ENCODE data around the gene TIAM1.

Gene TIAM1

DNA sequence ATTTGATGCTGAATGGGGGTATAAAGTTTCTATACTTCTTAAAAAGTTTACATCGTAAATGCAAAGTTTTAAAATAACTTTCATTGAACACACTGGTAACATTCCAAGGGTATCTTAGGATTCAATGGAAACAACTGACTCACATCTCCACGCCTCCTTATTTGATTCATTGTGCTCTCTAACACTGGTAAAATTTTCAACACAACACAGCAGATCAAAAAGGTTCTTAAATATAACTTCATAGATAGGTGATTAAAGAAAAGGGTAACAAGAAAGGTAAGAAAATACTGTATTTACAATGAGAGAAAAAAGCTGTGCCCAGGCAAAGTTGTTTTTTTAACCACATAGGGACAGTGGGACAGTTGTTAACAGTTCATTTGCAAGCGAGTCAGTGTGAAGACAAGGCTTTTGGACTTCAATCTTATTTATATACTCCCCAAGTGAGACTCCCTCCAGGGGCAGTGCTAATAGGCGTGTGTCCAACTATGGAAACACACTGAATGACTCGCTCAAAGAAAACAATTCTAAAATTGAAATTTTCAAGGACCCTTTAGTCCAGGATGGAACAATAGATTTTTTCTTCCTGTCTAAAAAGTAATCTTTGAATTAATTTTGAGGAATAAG lies 140.5 kb downstream of the TIAM1 start:
- DNase-seq (ENCODE audit: low spot score): no peak

DNA sequence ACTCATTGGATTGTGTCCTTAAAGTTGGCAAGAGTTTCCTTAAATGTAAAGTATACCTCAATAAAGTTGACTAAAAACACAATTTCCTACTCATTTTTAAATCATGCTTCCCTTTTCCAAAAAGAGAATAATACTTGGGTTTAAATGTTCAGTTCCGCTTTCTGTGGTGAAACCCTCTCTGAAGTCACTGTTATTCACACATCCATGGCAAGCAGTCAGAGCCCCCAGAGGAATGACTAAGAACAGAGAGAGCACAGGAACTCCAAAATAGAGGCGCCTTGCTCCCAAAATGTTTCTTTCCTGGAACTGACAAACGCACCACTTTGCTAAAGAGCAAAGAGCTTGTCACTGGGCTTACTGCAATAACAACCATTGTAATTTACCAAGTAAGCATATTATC lies 142.5 kb downstream of the TIAM1 start:
- DNase-seq (ENCODE audit: low spot score): no peak

DNA sequence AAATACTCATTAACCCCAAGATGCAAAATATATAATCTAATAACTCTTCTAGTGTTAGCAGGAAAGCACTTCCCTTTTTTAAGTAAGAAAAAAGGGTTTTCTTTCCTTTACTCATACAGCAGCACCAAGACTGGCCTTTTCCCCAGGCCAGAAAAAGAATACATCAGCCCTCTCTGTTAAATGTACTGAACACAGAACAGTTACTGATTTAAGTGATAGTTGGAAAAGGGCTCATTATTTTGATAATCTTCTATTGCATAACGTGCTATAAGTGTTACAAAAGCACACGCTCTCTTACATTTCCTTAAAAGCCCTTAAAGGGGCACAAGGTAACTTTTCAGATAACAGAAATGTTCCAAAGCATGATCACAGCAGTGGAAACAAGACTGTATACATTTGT lies 142.9 kb downstream of the TIAM1 start:
- no peak for DNase-seq (ENCODE audit: low spot score)

DNA sequence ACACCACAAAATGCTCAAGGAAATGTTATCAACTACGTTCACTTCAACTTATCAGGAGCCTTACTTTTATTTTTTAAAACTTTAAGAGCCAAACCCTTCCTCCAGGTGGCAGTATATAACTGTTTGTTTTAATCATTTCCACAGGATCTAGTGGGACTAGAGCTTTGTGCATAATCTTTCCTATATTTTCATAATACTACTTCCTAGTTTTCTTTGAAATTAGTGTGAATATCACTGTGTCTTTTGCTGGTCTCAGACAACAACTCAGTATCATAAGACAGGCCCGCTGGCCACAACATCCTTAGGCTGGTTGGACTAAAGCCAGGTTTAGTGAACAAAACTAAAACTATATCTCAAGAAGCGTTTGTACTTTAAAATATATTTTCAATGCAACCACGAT lies 145.5 kb downstream of the TIAM1 start:
- peak; percentile 58 for DNase-seq (ENCODE audit: low spot score)

DNA sequence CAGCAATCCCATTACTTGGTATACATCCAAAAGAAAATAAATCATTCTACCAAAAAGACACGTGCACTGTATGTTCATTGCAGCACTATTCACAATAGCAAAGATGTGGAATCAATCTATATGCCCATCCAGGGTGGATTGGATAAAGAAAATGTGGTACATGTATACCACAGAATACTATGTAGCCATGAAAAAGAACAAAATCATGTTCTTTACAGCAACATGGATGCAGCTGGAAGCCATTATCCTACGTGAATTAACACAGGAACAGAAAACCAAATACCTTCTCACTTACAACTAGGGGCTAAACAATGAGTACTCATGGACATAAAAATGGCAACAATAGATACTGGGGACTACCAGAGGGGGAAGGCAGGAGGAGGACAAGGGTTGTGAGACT lies 147.3 kb downstream of the TIAM1 start:
- no peak for DNase-seq (ENCODE audit: low spot score)

DNA sequence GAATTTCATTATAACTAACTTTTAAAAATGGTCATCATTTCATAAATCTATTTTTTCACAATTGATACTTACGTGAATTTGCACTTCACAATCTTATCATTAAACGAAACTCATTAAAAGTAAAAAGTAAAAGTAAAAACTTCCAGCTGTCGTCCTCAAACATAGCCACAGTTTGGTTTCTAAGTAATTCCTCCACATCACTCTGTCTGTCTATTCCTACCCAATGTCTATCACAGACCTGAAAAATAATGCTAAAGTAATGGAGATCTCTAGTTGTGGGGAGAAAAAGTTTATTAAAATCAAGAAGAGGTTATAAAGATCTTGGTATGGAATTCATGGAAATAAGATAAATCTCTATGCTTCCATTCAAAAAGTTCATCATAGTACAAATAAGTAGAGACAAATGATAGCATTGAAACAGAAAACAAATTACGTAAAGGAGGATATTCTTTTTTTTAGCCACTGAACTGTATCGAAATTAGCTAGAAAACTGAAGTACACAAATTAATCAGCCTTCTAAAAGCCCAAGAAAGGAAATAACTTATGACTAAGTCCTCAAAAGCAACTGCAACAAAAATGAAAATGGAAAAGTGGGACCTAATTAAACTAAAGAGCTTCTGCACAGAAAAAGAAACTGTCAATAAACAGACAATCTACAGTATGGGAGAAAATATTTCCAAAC lies 148.6 kb downstream of the TIAM1 start:
- DNase-seq (ENCODE audit: low spot score): no peak

DNA sequence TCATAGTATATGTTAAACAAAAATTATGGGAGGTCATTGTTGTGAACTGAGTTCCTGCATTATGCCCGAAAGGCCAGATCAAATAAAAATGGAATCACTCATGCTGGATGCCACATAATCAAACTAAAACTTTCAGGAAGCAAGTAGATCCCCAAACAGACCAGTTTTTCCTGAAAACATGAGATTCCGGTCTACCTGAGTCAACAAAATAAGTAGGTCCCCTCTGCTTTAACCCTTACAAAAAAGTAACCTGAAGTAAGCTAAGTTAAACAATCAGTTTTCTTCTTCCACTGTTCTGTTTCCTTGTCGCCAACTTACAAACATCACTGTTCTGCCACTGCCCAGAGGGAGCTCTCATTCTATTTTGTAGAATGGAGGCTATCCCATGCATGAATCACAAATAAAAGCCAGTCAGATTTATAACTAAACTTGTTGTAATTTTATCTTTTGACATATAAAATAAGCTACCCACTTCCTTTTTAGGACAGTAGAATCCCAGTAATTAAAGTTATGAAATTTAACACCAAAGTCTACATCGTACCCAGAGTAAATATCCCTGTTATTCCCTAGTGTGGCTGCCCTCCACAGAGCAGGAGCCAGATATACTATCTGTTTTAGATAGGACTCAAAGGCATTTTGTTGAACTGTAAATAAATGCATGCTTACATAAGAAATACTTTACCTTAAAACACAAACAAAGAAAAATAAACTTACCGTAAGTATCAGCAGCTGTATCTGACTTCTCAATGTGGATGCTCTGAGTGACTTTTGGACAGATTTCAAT lies 149.4 kb downstream of the TIAM1 start:
- no peak for DNase-seq (ENCODE audit: low spot score)

DNA sequence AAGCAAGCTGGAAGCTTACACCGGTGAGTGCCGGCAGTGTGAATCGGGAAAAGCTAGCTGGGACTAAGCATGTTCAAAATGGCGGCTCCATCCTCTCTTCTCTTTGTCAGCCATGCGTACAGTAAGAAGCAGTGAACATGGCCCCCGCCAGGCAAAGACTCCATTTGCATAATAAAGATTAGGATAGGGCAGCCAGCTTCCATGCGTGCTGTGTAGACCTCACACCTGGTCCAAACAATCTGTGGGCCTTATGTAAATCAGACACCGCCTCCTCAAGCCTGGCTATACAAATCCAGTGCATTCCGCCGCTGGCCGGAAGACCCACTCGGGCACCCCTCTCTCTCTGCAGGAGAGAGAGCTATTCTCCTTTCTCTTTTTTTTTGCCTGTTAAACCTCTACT lies 150.3 kb downstream of the TIAM1 start:
- no peak for DNase-seq (ENCODE audit: low spot score)

DNA sequence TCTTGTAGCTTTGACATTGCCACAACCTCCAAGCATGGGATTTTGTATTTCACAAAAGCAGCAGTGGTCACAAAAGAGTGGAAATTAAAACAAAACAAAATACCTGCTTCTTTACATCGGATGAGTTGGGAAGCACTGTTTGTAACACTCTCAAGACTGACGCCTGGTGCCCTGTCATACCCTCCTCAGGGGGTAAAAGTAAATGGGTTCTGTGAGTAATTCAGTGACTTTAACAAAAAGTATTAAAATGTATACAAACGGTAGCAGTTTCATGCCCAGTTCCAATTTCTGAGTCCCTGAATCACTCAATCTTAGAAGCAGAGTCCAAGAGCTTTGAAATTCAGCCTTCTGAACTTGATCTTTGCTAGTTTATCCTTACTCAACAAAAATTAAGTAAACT lies 152.5 kb downstream of the TIAM1 start:
- DNase-seq (ENCODE audit: low spot score): no peak

DNA sequence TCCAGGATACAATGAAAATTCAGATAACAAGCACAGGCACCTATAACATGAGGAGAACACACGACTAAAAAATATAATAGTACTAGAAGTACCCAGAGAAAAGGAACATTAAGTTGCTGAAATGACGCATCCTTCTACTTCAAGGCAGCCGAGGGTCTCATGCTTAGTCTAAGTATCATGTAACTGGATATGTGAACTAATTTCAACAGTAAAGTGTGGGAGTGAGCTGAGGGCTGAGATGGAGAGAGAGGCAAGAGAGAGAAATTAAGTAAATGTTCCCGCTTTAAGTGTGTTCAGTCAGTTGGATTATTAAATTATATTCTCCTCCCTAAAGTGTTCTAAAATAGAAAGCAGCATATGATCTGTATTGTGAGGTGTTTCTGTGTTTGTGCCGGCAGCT lies 153.5 kb downstream of the TIAM1 start:
- peak; percentile 39 for DNase-seq (ENCODE audit: low spot score)

DNA sequence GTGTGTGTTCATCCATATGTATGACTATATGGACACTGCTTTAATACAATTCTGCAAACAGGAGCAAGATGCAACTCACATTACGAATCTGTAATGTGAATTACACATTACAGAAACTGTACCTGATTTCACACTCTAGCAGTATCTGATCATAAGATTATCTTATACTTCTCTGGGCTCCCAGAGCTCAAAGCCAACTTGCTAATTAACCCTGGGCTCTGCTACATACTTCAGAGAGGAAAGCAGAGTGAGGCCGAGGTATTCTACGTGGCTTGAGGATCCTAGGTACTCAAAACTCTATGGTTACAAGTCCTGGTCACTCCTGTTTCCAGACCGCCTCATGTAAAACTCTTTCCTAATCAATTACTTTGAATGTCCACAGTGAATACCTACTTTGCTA lies 156.6 kb downstream of the TIAM1 start:
- DNase-seq (ENCODE audit: low spot score): no peak

DNA sequence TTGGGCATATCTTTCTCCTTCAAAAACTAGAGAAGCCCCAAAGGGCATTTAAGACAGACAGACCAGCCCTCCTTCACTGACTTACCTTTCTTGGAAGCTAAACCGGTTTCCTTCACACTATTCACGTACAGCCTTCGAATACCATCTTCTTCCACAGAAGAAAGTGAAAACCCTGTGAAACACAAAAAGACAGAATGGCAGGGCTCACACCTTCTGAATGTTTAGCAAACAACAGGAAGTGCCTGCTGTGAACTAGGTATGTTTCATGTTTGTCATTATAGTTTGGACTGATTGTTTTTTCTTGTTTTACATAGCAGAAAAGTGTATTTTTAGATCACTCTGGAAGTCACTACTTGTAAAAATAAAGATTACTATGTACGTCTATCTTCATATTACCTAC lies 157.1 kb downstream of the TIAM1 start:
- DNase-seq (ENCODE audit: low spot score): no peak

DNA sequence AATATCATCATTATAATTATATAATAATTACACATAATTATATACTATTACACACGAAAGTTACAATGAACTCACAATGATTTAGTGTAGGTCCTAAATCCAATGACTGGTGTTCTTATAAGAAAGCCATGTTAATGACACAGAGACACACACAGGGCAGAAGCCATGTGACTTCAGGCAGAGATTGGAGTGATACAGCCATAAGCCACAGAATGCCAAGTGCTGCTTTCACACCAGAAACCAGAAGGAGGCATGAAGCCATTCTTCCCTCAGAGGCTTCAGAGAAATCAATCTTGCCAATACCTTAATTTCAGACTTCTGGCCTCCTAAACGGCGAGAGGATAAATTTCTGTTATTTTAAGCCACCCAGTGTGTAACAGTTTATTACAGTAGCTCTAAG lies 158.4 kb downstream of the TIAM1 start:
- no peak for DNase-seq (ENCODE audit: low spot score)

DNA sequence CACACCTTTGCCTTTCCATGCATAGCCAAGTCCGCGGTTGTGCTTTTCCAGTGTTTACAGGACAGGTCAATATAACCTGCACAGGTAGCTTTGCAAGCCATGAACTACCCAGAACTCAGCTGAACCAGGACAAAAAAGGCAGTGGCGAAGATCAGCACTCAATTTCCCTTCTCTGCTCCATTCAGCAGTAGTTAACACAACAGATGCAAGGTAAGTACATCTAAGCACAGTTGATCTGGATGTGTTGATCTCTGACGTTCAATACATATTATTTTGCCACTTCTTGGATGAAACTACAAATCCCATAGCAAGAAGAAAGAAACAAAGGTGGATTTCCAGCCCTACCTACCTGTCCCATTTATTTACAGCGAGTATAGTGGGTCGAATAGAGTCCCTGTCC lies 159.2 kb downstream of the TIAM1 start:
- no peak for DNase-seq (ENCODE audit: low spot score)

DNA sequence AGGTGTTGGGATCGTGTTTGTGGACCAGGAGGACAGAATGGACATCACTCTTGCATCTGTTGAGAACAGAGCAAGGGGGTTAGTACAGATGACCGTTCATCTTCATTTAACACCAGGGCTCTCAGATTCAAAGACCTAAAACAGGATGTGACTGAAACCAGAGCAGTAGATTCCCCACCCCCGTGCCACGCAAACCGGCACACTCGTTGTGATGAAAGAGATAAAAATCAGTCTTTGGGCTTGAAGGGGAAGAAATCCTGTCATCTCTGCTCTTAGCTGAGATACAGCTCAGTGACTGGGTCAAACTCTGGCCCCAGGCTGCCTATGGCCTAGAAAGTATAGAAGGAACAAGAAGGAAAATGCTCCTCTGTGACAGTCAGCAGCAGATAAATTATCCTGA lies 159.6 kb downstream of the TIAM1 start:
- DNase-seq (ENCODE audit: low spot score): no peak

DNA sequence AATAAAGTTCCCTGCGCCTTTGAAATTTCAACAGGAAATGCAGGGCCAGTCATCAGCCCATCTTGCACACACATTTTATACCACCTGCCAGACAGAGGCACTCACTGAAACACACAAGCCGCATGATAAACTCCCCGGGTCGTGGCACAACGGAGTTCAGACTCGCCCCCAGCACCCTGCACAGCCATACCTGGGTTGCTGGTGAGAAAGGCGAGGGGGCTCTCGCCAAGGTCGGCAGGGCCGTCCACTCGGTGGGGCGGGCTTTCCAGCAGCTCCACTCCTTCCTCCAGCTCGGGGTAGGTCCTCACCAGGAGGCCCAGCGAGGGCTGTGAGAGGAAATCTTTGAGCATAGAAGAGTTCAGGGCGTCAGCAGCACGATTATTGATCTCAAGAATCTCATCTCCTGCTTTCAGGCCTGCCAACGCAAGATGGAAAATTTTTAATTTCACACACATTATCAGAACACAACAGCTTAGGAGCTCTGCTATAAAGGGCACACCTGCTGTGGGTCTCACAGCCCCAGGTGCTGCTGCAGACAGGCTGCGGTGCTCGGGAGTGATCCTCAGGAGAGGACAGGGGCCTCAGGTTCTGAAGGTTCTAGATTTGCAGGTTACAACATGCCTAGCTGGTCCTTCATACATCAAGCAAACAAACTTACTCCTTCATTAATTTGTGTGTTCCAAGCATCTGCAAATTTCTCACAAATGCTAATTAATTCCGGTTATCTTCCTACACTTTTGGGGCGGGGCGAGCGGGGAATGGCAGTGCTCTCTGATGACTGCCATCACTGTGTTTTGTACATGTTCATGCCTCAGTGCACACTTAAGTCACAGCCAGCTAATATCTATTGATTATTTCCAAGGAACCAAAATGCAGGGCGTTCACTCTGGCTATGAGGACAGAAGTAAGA lies 161.6 kb downstream of the TIAM1 start:
- no peak for DNase-seq (ENCODE audit: low spot score)

DNA sequence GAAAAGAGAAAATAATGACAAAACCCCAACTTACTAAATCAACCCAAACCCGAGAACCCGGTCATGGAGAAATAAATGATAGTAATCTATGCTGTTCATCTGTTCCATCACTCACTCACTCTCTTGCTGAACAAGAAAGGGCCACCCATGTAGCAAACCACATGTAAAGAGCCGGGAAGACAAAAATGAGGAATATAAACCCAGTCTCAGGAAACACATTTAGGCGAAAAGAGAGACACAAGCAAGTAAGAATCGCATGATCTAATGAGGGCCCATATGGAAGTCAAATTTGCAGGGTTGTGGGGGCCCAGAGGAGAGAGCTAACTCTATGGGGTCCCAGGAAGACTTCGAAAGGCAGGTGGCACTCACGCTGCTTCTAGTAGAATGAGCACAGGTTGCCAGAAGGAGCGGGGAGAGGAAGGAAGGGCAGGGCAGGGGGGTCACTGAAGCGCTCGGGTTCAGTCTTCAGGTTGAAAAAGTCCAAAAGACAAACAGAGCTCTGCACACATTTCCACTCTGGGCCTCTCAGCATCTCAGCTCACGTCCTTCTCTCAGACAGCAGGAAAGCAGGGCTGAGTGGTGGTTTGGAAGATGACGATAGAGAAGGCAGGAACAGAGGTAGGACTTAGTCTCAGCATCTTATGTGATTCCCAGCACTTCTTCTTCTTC lies 162.8 kb downstream of the TIAM1 start:
- no peak for DNase-seq (ENCODE audit: low spot score)

DNA sequence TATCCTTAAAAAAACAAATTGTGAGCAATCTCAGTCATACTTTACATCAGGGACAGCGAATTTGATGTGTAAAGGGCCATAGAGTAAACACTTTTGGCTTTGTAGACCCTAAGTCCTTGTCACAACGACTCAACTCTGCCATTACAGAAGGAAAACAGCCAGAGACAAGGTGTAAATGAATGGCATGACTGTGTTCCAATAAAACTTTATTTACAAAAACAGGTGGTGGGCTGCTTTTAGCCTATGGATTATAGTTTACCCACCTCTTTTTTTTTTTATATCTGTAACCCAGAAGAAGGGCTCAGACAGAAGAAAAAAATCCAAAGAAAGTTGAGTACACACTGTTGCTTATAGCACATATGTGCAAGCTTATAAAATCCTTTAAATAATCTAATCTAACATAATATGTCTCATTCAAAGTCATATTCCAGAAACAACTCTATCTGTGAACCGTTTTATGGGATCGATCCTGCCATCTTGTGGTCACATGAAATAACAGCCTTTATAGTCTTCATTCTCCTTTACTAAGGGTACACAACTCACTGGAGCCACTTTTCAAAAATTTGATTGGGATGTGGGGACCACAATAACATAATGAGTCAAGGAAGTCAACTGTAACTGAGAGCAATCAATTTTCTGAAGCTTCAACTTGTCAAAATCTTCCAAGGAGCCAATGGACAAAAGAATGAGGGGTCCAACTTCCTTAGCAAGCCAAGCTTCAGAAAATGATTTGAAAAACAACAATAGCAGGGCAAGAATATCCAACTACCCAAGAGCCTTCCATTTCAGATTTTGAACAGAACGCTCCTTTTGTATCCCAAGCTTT lies 163.6 kb downstream of the TIAM1 start:
- DNase-seq (ENCODE audit: low spot score): peak; percentile 56

DNA sequence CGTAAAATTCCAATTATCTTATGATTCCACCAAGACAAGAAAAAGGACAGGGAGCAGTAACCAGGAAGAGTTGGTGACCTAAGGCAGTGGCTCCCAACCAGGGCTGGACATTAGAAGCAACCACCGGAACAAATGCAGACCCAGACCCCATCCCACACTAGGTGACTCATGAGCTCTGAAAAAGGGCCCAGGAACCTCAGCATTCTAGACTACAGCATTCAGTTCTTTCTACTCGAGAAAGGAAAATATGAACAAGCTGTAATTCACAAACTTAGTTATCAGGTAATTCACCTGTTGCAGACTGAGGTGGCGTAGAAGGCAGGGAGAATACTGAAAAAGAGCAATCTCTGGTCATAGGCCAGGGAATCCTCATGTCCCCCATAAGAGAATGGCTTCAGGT lies 167.3 kb downstream of the TIAM1 start:
- DNase-seq (ENCODE audit: low spot score): no peak

DNA sequence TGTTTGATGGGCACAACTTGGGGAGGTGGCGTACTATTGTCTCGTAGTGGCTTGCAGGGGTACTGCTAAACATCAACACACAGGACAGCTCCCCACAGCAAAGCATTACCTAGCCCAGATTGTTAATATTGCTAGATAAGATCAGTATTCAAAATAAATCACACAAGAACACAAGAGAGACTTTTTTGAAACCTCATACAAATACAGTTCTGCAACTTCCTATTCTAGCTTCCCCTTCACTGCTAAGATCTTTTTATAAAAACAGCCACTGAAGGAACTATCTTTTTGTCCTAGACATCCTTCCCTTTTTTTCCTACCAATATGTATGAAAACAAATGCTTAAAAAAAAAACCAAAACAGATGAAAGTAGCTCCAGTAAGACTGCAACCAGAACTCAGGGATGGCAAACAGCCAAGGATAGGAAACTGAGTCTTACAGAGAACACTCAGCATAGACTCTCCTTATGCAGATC lies 167.9 kb downstream of the TIAM1 start:
- DNase-seq (ENCODE audit: low spot score): no peak
